GM18526 (cell line): ENCODE data around the gene RAB11FIP3.

ENCODE experiments used
- POLR2A ChIP-seq: IDR thresholded peaks from 3 replicates; pipeline ENCODE4 v1.6.1; 2011; ENCODE audit not compliant: insufficient read length; ENCODE audit errors: extremely low read depth

The RAB11FIP3 gene

GRCh38 chr16:564690-565418 lies 139.4 kb downstream of the RAB11FIP3 start:
- no peak for TF ChIP-seq POLR2A

- no peak for TF ChIP-seq POLR2A
Measured at GRCh38 chr16:565419-566330, 140.2 kb downstream of the RAB11FIP3 start.

- TF ChIP-seq POLR2A = peak; percentile 55
Measured at GRCh38 chr16:566475-567372, 141.3 kb downstream of the RAB11FIP3 start, which contains the start of gene NHLRC4. Gene NHLRC4 (plus strand): TSS chr16:567005. CDS start chr16:568048, 1,043 bp downstream.

- TF ChIP-seq POLR2A = no peak
Measured at GRCh38 chr16:567373-568256, 142.2 kb downstream of the RAB11FIP3 start.

- no peak for TF ChIP-seq POLR2A
Measured at GRCh38 chr16:568401-569258, 143.2 kb downstream of the RAB11FIP3 start.

GRCh38 chr16:569445-570254 lies 144.2 kb downstream of the RAB11FIP3 start, which contains the start of gene PIGQ:
Gene PIGQ (plus strand): TSS chr16:569968. CDS start chr16:574075, 4,107 bp downstream.
- peak; percentile 32 for TF ChIP-seq POLR2A
